GM06990 (cell line): ENCODE measurements around the gene RIPOR3.
"Not testable (repeated sequence)": the region's sequence is repeated elsewhere in the genome, so short reads cannot be mapped to it uniquely, and the experiment has no call there.

Experiments used
- DNase-seq: peaks from one replicate; pipeline ENCODE4 v3.0.0-alpha.2; 2011; ENCODE audit not compliant: insufficient read length; ENCODE audit errors: extremely low read depth
- H3K27me3 ChIP-seq: replicated peaks from 2 replicates; pipeline ENCODE4 v1.6.0; 2011; ENCODE audit warnings: low read length; ENCODE audit not compliant: control insufficient read depth, insufficient read depth
- H3K36me3 ChIP-seq: 2 replicates; pipeline ENCODE4 v1.5.1; 2011; ENCODE audit warnings: low read length; ENCODE audit not compliant: control insufficient read depth, insufficient read depth
- H3K4me3 ChIP-seq: replicated peaks from 2 replicates; pipeline ENCODE4 v1.5.1; 2011; ENCODE audit warnings: low read depth, mild to moderate bottlenecking, control low read depth, low read length
- TF ChIP-seq, protein P1 (sequence below): IDR thresholded peaks from 2 replicates; pipeline ENCODE4 v1.5.1; 2011; ENCODE audit warnings: low read length, control low read depth, mild to moderate bottlenecking, inconsistent platforms; ENCODE audit not compliant: insufficient read depth, poor library complexity, severe bottlenecking

Gene RIPOR3

DNA sequence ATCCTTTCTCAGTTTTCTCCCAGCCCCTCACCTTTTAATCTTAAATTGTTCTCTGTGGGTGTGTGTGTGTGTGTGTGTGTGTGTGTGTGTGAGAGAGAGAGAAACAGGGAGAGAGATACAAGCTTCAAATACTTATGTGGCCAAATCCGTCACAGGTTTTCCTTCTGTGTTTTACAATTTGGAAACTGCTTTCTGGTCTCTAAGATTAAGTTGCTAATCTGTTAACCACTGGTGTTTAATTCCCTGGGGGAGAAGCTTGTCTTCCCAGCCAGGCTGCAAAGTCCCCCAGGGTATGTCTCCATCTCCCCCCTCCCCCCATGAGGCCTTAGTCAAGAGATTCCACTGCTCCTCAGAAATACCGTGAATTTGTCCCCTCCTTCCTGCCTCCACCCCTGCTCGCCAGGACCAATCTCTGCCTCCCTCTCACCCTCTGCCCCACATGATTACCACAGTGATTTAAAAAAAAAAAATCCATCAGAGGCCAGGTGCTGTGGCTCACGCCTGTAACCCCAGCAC, 49.0 kb downstream of the RIPOR3 start:
- no peaks in the 10 kb centered on the region; the same call in 1 of the 2 replicates for H3K27me3 ChIP-seq
- TF ChIP-seq, protein P1, sequence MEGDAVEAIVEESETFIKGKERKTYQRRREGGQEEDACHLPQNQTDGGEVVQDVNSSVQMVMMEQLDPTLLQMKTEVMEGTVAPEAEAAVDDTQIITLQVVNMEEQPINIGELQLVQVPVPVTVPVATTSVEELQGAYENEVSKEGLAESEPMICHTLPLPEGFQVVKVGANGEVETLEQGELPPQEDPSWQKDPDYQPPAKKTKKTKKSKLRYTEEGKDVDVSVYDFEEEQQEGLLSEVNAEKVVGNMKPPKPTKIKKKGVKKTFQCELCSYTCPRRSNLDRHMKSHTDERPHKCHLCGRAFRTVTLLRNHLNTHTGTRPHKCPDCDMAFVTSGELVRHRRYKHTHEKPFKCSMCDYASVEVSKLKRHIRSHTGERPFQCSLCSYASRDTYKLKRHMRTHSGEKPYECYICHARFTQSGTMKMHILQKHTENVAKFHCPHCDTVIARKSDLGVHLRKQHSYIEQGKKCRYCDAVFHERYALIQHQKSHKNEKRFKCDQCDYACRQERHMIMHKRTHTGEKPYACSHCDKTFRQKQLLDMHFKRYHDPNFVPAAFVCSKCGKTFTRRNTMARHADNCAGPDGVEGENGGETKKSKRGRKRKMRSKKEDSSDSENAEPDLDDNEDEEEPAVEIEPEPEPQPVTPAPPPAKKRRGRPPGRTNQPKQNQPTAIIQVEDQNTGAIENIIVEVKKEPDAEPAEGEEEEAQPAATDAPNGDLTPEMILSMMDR: no peak
- DNase-seq: no peak
- no peak overlapping the region for H3K4me3 ChIP-seq
- no peaks in the 10 kb centered on the region for H3K36me3 ChIP-seq

DNA sequence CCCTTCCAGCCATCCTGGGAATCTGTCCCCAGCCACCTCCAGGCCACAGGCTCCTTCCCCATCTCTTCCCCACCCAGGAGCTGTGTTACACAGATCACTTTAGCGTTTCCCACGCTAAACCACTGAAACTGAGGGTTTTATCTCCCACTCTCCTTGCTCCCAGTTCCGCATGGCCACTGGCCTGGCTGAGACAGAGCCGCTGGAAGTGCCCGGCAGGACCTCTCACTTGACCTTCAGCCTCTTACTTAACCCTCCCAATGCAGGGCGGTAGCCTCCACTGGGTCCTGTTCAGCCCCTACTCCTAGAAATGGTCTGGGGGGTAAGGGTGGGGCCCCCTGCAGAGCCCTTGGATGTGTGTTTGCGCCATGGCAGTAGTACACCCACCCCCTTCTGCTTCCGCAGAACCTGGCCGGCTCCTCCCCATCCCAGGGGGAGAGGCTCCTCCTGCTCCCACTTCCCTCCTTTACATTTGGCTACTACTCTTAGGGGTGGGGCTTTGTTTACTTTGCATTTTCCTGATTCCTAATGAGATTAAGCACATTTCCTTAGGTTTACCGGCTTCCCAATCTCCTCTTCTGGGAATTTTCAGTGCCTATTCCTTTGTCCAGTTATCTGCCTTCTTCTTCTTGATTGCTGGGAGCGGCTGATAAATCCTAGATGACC, 49.6 kb downstream of the RIPOR3 start:
- H3K36me3 ChIP-seq, DNase-seq, H3K27me3 ChIP-seq, H3K4me3 ChIP-seq: not testable (repeated sequence)

DNA sequence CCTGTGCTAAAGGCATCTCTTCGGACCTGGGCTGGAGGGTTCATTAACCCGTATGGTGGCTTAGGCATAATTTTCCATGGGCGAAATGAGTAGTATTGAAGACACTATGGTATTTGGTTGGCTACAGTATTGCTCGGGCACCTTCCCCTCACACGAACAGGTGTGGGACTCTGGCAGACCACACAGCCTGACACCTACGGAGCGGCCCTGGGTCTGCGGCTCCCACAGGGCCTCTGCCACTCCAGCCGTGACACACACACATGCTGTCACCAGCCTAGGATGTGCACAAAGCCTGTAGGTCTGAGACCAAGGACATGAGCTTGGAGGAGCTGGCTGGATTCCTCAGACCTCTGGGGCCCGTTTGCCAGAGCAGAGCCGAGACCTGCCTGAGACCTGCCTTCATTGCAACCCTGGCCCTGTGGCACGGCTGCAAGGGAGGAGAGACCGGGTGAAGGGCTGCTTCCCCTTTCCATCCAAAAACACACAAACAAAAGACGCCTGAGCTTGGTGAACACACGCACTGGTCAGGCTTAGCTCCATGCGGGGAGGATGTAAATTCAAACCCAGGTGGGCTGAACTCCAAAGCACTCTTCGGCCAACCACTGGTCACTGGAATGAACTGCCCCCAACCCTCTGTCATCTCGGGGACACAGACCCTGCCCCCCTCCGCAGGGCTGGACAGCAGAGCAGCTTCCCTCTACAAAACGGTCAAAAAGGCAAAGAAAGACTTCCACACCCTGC, 51.2 kb downstream of the RIPOR3 start:
- H3K4me3 ChIP-seq, H3K36me3 ChIP-seq, DNase-seq, H3K27me3 ChIP-seq: not testable (repeated sequence)

DNA sequence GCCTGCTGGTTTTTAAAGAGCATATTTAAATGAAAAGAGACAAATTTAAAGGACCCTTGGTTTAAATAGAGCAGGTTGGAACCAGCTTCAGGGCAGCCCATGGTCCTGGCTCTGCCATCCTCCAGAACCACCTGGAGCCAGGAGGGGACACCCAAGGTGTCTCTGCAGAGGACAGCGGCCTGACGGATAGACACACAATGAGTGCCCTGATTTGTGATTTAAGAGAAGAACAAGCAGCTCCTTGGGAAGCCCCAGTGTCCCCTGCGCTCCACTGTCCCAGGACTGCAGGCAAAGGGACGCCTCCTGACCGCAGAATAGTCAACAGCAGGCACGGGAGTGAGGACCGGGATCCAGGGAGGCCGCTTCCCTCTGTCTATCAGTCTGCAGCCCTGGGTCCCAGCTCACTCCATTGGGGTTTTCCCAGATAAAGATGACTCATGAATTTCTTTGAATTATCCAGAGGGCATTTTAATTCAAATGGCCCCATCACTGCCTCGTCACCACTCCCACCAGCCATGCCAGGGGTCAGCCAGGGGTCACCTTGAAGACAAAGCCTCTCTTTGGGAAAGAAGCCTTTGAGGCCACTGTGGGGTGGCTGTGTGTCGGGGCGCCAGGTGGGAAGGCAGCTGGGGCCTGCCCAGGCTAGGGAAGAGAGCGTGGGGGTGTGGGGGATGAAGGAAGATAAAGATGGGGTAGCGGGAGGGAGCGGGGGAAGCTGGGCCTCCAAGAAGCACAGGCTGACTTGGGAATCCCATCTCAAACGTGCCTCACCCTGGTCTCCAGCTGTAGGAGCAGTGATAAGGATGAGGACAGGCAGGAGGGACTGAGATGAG, 53.1 kb downstream of the RIPOR3 start:
- H3K4me3 ChIP-seq, H3K36me3 ChIP-seq, H3K27me3 ChIP-seq, DNase-seq: not testable (repeated sequence)

DNA sequence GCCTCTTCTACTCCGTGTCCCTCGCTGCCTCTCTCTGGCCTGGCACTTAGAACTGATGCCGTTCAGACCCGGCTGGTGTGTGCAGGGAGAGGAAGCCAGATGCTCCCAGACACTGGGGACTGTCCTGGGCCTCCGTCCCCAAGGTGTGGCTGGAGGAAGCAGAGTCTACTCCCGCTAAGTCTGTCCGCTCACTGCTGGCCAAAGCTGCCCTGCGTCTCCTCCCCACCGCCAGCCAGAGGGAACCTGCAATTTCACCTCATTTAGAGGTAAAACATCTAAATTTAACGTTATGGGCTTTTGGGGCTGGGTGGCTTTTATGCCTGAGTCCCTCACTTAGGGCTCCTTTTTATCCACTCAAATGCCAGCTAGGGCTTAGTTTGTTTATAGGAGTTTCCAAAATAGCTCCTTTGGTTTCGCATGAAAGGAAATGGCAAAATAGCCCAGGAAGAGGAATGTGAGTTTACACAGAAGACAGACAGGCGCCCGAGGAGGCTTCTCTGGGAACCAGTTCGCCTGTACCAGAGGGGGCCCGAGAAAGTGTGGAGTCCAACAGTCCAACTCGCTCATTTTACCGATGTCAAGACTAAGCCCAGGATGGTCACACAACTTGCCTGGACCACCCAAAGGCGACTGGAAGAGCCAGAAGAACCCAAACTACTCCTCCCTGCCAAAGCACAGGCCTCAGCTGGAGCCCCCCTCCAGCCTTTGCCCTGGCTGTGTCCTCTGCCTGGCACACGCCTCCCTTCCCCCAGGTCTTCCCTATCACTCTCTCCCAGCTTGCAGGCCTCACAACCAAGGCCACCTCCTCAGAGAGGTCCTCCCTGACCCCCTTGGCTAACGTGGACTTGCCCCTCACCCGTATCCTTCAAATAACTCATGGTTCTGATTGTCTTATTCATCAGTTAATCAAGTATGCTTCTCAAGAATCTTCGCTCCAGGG, 54.5 kb downstream of the RIPOR3 start:
- DNase-seq: no peak
- no peak overlapping the region for H3K4me3 ChIP-seq
- H3K36me3 ChIP-seq: no peaks in the 10 kb centered on the region
- TF ChIP-seq, protein P1: no peak
- H3K27me3 ChIP-seq: no peaks in the 10 kb centered on the region; the same call in none of the 2 replicates

DNA sequence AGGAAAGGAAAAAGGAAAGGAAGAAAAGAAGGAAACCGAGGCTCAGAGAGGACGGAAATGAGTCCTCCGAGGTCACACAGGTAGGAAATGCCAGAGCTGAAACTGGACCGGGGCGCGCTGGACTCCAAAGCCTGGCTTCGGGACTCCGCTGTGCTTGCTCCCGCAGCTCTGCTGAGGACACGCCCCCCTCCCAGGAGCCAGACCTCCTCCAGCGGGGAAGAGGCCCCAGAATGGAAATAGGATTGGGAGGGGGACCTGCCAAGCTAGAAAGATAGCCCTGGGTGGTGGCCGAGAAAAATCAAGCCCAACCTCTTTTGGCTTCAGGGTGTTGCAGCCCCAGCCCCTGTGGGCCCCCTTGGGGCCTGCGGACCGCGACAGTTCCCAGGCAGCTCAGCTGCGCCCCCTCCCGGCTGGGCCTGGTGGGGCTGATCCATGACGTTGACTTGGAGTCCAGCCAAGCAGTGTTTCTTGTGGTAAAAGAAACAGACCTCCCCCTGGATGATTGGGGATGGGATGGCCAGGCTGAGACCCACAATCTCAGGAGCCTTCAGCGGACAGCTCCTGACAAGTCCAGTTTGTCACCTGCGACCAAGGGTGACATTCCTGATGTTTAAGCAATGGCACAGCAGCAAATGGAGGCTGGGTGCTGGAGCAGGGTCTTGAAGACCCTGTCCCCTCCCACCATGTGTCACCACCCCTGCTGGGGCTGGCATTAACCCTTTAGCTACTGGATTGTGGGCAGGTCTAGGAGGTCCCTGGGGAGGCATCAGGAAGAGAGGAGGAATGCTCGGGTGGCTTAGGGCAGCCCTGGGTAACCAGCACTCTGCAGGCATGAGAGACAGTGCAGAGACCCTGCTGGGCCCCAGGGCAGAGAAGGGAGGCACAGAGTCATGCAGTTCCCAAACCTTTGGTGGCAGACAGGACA, 55.4 kb downstream of the RIPOR3 start:
- peak; percentile 50 for DNase-seq
- no peaks in the 10 kb centered on the region for H3K36me3 ChIP-seq
- H3K27me3 ChIP-seq: no peaks in the 10 kb centered on the region; the same call in none of the 2 replicates
- H3K4me3 ChIP-seq: no peak overlapping the region
- TF ChIP-seq, protein P1: peak; percentile 96
